ENCODE results near the gene RAB40B. TPM values are rescaled to one million over a fixed set of nuclear protein-coding genes. Genes with fewer than 3 reads are reported as not detected.
A peak's percentile ranks its signal among the peaks of the same experiment; 100 is the strongest.

RAB40B gene
- total and polyA plus RNA-seq, 4 experiments from 2014 or later = 2.6 to 5.8 (median 4.5) TPM

DNA sequence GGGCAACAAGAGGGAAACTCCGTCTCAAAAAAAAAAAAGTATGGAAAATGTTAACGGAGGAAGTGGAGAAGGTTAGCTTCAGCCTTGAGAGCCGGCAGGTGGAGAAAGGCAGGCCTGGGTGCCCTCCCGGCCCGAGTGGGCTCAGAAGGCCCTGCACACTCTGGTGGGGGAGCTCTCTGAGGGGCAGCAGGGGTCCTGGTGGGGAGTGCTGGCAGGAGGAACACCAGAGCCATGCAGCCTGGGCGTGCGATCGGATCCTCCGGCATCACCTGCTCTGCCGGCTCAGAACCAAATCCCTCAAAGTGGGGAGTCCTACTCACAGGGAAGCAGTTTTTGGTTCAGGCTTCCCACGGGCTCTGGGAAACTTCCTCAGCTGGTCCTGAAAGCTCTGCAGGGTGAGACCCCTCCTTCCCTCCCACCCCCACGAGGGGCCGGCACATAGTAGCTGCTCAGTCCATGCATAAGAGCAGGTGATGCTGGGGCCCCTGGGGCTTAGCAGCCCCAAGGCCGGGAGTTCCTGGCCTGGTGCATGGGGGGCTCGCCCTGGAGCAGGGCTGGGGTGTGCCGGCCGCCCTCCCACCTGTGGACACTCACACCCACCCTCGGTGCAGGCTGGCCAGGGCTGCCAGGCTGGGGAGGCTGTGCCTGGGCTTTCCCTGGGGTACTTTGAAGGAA, 38.1 kb upstream of the RAB40B start:
- Histone ChIP-seq H3K27ac (ENCODE audit: low read depth, low read length) (no peak overlapping the region), H3K36me3 (ENCODE audit: insufficient read depth, low read length) (no peaks in the 10 kb centered on the region), H3K4me3 (ENCODE audit: low read length in 2 of 2) (no peak overlapping the region), H3K27me3 (ENCODE audit: insufficient read depth, low read length) (no peaks in the 10 kb centered on the region), H3K4me1 (ENCODE audit: insufficient read depth, low read length) (peaks cover 4% of the 10 kb centered on the region), H3K9me3 (ENCODE audit: control insufficient read depth in 1 of 2, low read length in 2 of 2) (peaks cover 0 to 13% of the 10 kb centered on the region in 2 donors)
- H3K27me3 Mint-ChIP-seq = no peaks in the 10 kb centered on the region
- peak overlapping the region in 3 of 8 donors; percentile 21 to 80 (median 74) for H3K4me3 Mint-ChIP-seq
- POLR2A ChIA-PET (ENCODE audit: partially characterized antibody) = interaction anchor here (0.9 kb wide), 1 partner anchor 14 kb away, joined by 3 read pairs; no protein-coding TSS in a partner anchor
- no peak overlapping the region for H3K27ac Mint-ChIP-seq
- H3K36me3 Mint-ChIP-seq = peaks cover 15 to 29% of the 10 kb centered on the region in 2 donors
- intact Hi-C loops (cut with micrococcal nuclease) = no loop called here
- no peak for DNase-seq
- peaks cover 0 to 22% (median 17%) of the 10 kb centered on the region in 8 donors for H3K9me3 Mint-ChIP-seq
- H3K4me1 Mint-ChIP-seq = peaks cover 0 to 9% (median 5%) of the 10 kb centered on the region in 4 donors
- CTCF ChIA-PET (ENCODE audit: partially characterized antibody) = no interaction called here

DNA sequence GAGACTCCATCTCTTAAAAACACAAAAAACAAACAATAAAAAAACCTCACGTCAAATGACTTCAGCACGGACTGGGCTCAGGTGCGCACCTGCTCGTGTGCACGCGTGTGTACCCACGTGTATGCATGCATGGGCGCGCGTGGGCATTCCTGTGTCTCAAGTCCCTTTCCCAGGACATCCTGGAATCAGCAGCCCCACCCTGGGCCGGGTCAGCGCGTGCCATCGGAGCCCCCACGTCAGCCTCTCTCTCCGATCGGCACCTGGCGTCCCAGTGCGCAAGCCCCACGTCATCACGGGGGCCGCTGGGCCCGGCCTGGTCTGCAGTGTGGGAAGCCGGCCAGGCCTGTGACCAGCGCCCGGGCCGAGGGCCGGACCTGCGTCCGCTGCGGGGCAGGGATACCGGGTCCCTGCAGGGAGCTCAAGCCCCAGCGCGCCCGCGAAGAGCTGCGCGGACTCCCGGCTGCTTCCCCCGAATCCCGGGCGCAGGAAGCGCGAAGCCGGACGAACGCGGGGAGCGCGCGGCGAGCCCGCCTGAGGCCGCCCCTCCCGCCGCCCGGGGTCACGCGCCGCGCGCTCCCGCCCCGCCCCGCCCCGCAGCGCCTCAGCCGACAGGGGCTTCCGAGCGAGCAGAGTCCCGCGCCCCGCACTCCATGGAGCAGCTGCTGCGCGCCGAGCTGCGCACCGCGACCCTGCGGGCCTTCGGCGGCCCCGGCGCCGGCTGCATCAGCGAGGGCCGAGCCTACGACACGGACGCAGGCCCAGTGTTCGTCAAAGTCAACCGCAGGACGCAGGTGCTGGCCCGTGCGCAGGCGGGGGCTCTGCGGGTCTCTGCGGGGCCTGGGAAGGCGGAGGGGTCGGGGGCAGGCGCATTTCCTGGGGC, 36.7 kb upstream of the RAB40B start, which contains the start of gene FN3K:
Gene FN3K (plus strand): TSS at position 629 of the 880 bp plus-strand sequence. CDS start 22 bp downstream, at position 651.
- Mint-ChIP-seq H3K27me3 (no peaks in the 10 kb centered on the region), H3K9me3 (peaks cover 0 to 15% (median 7%) of the 10 kb centered on the region in 8 donors), H3K4me3 (peak within 1 kb of the TSS; percentile 36 to 80 (median 62)), H3K36me3 (peaks cover 10 to 20% of the 10 kb centered on the region in 2 donors), H3K4me1 (peaks cover 0 to 9% (median 5%) of the 10 kb centered on the region in 4 donors), H3K27ac (no peak within 1 kb of the TSS)
- DNase-seq = peak in 1 of 5 donors; percentile 7
- Histone ChIP-seq H3K9me3 (ENCODE audit: control insufficient read depth in 1 of 2, low read length in 2 of 2) (peaks cover 0 to 6% of the 10 kb centered on the region in 2 donors), H3K4me1 (ENCODE audit: insufficient read depth, low read length) (peaks cover 4% of the 10 kb centered on the region), H3K36me3 (ENCODE audit: insufficient read depth, low read length) (no peaks in the 10 kb centered on the region), H3K4me3 (ENCODE audit: low read length in 2 of 2) (peak within 1 kb of the TSS in 1 of 2 donors; percentile 38), H3K27ac (ENCODE audit: low read depth, low read length) (no peak within 1 kb of the TSS), H3K27me3 (ENCODE audit: insufficient read depth, low read length) (no peaks in the 10 kb centered on the region)
- POLR2A ChIA-PET (ENCODE audit: partially characterized antibody) = interaction anchor here (0.7 to 0.9 kb wide), 2 partner anchors 16 to 23 kb away, joined by 3 read pairs; no protein-coding TSS in a partner anchor
- intact Hi-C loops (cut with micrococcal nuclease) = no loop called here
- CTCF ChIA-PET (ENCODE audit: partially characterized antibody) = no interaction called here

DNA sequence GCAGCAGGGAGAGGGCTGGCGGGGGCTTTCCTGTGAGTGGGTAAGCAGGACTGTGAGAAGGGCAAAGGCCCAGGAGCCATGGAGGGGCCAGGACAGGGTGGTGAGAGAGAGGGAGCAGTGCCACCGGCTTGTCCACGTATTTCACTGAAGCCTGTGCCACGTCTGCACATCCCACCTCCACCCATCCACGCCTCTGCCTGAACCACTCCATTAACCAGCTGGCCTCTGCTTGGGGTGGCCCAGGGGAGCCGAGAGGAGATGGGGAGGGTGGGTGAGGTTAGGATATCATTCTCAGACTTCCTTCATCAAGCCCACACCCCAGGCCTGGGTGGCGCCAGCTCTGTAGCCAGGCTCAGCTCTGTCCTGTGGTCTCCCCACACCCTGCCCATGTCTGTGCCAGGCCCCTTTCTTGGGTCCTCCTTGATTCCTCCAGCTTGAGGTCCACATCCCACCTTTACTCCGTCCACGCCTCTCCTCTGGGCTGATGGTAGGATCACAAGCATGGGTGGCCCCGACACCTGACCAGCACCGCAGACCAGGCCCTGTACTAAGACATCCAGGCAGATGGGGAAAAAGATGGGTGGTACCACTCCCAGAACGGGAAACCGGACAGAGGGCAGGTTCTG, 33.7 kb upstream of the RAB40B start:
- H3K27ac Mint-ChIP-seq = no peak overlapping the region
- H3K9me3 Mint-ChIP-seq = peaks cover 0 to 15% (median 7%) of the 10 kb centered on the region in 8 donors
- H3K9me3 ChIP-seq (ENCODE audit: control insufficient read depth in 1 of 2, low read length in 2 of 2) = peaks cover 0 to 6% of the 10 kb centered on the region in 2 donors
- intact Hi-C loops (cut with micrococcal nuclease) = no loop called here
- H3K27ac ChIP-seq (ENCODE audit: low read depth, low read length) = no peak overlapping the region
- peaks cover 4% of the 10 kb centered on the region for H3K4me1 ChIP-seq (ENCODE audit: insufficient read depth, low read length)
- no peak overlapping the region for H3K4me3 ChIP-seq (ENCODE audit: low read length in 2 of 2)
- ChIA-PET CTCF (ENCODE audit: partially characterized antibody) (no interaction called here), POLR2A (ENCODE audit: partially characterized antibody) (no interaction called here)
- H3K27me3 Mint-ChIP-seq = no peaks in the 10 kb centered on the region
- no peak for DNase-seq
- peaks cover 2% of the 10 kb centered on the region for H3K36me3 ChIP-seq (ENCODE audit: insufficient read depth, low read length)
- peaks cover 21 to 28% of the 10 kb centered on the region in 2 donors for H3K36me3 Mint-ChIP-seq
- H3K4me1 Mint-ChIP-seq = peaks cover 0 to 9% (median 5%) of the 10 kb centered on the region in 4 donors
- no peak overlapping the region for H3K4me3 Mint-ChIP-seq
- H3K27me3 ChIP-seq (ENCODE audit: insufficient read depth, low read length) = no peaks in the 10 kb centered on the region

DNA sequence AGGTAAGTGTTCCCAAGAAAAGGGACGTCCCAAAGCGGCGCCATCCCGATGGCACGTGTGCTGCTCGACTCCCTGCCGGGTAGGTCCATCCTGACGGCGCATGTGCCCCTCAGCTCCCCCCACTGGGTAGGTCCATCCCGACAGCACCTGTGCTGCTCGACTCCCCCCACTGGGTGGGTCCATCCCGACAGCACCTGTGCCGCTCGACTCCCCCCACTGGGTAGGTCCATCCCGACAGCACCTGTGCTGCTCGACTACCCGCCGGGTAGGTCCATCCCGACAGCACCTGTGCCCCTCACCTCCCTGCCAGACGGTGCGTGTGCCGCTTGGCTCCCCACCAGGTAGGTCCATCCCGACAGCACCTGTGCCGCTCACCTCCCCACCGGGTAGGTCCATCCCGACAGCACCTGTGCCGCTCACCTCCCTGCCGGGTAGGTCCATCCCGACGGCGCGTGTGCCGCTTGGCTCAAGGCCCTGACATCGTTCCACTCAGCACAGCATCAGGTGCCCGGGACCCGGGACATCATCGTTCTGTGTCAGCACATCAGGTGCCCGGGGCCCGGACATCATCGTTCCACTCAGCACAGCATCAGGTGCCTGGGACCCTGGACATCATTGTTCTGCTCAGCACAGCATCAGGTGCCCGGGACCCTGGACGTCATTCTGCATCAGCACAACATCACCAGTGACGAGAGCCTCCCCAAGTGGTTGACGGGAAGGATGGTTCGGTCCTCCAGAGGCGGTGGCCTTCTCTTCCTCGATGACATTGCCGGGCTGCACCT, 31.2 kb upstream of the RAB40B start:
- Mint-ChIP-seq H3K27me3 (no peaks in the 10 kb centered on the region), H3K36me3 (peaks cover 21 to 39% of the 10 kb centered on the region in 2 donors), H3K4me1 (peaks cover 0 to 5% (median 2%) of the 10 kb centered on the region in 4 donors), H3K4me3 (no peak overlapping the region), H3K9me3 (peaks cover 0 to 15% (median 7%) of the 10 kb centered on the region in 8 donors), H3K27ac (no peak overlapping the region)
- CTCF ChIA-PET (ENCODE audit: partially characterized antibody) = interaction anchor here (0.6 kb wide), 1 partner anchor 16 kb away, joined by 5 read pairs; no protein-coding TSS in a partner anchor
- POLR2A ChIA-PET (ENCODE audit: partially characterized antibody) = no interaction called here
- Histone ChIP-seq H3K9me3 (ENCODE audit: control insufficient read depth in 1 of 2, low read length in 2 of 2) (peaks cover 0 to 6% of the 10 kb centered on the region in 2 donors), H3K27ac (ENCODE audit: low read depth, low read length) (no peak overlapping the region), H3K27me3 (ENCODE audit: insufficient read depth, low read length) (no peaks in the 10 kb centered on the region), H3K36me3 (ENCODE audit: insufficient read depth, low read length) (peaks cover 8% of the 10 kb centered on the region), H3K4me3 (ENCODE audit: low read length in 2 of 2) (no peak overlapping the region), H3K4me1 (ENCODE audit: insufficient read depth, low read length) (no peaks in the 10 kb centered on the region)
- intact Hi-C loops (cut with micrococcal nuclease) = no loop called here
- no peak for DNase-seq

DNA sequence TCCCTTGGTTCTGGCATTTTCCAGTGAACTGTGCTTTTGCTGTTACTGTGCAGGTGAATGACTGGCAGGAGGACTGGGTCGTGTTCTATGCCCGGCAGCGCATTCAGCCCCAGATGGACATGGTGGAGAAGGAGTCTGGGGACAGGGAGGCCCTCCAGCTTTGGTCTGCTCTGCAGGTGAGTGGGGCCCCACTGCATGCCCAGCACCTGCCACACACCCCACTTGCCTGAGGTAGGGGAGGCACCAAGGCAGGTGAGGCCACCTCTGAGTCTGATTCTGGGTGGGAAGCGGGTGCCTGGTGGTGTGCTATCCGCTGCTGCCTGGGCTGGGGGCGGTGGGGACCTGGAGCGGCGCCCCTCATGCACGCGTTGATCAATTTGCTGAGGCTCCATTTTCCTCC, 27.9 kb upstream of the RAB40B start:
- H3K27ac ChIP-seq (ENCODE audit: low read depth, low read length) = no peak overlapping the region
- no peaks in the 10 kb centered on the region for H3K9me3 Mint-ChIP-seq
- peaks cover 24 to 49% of the 10 kb centered on the region in 2 donors for H3K36me3 Mint-ChIP-seq
- no peak overlapping the region for H3K27ac Mint-ChIP-seq
- DNase-seq = no peak
- H3K36me3 ChIP-seq (ENCODE audit: insufficient read depth, low read length) = peaks cover 25% of the 10 kb centered on the region
- H3K4me3 Mint-ChIP-seq = no peak overlapping the region
- POLR2A ChIA-PET (ENCODE audit: partially characterized antibody) = no interaction called here
- intact Hi-C loops (cut with micrococcal nuclease) = no loop called here
- H3K4me3 ChIP-seq (ENCODE audit: low read length in 2 of 2) = no peak overlapping the region
- CTCF ChIA-PET (ENCODE audit: partially characterized antibody) = no interaction called here
- no peaks in the 10 kb centered on the region for H3K27me3 Mint-ChIP-seq
- no peaks in the 10 kb centered on the region for H3K9me3 ChIP-seq (ENCODE audit: control insufficient read depth in 1 of 2, low read length in 2 of 2)
- H3K4me1 ChIP-seq (ENCODE audit: insufficient read depth, low read length) = no peaks in the 10 kb centered on the region
- peaks cover 0 to 2% (median under 1%) of the 10 kb centered on the region in 4 donors for H3K4me1 Mint-ChIP-seq
- no peaks in the 10 kb centered on the region for H3K27me3 ChIP-seq (ENCODE audit: insufficient read depth, low read length)

DNA sequence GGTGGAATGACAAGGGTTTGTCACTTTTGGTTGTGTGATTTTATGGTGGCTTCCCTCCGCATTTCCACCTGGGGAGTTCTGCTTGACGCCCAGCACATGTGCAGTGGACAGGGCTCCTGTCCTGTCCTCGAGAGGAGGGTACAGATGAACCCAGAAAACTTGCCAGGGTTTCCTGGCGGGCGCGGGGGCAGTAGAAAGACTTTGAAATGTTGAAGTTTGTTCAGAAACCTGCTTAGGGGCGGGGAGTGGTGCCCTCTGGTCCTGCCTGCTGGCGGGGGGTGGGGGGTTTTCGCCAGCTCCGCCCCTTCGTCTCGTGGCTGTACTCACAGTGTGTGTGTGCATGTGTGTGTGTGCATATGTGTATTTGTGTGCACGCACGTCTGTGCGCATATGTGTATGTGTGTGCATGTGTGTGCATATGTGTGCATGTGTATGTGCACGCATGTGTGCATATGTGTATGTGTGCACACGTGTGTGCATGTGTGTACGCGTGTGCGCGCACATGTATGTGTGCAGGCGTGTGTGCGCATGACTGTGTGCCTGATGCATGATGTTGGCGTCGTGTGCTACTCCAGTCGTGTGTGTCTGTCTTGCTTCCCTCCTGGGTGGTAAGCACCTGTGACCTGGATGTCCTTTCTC, 24.8 kb upstream of the RAB40B start:
- H3K4me1 ChIP-seq (ENCODE audit: insufficient read depth, low read length) = peaks cover 2% of the 10 kb centered on the region
- no peaks in the 10 kb centered on the region for H3K9me3 ChIP-seq (ENCODE audit: control insufficient read depth in 1 of 2, low read length in 2 of 2)
- peaks cover 25 to 49% of the 10 kb centered on the region in 2 donors for H3K36me3 Mint-ChIP-seq
- H3K9me3 Mint-ChIP-seq = no peaks in the 10 kb centered on the region
- no peaks in the 10 kb centered on the region for H3K27me3 ChIP-seq (ENCODE audit: insufficient read depth, low read length)
- no peak overlapping the region for H3K27ac ChIP-seq (ENCODE audit: low read depth, low read length)
- peaks cover 0 to 7% (median 5%) of the 10 kb centered on the region in 4 donors for H3K4me1 Mint-ChIP-seq
- DNase-seq = no peak
- no peak overlapping the region for H3K4me3 Mint-ChIP-seq
- ChIA-PET CTCF (ENCODE audit: partially characterized antibody) (no interaction called here), POLR2A (ENCODE audit: partially characterized antibody) (no interaction called here)
- H3K4me3 ChIP-seq (ENCODE audit: low read length in 2 of 2) = no peak overlapping the region
- peaks cover 34% of the 10 kb centered on the region for H3K36me3 ChIP-seq (ENCODE audit: insufficient read depth, low read length)
- intact Hi-C loops (cut with micrococcal nuclease) = no loop called here
- H3K27ac Mint-ChIP-seq = peak overlapping the region in 1 of 7 donors; percentile 58
- no peaks in the 10 kb centered on the region for H3K27me3 Mint-ChIP-seq
